SH-SY5Y (cell line): ENCODE measurements around the gene RNF222.

Experiments
- GATA2 ChIP-seq: IDR thresholded peaks from 2 replicates; pipeline ENCODE4 v1.6.1; 2011; ENCODE audit warnings: mild to moderate bottlenecking, low read depth, low read length
- GATA3 ChIP-seq: IDR thresholded peaks from 2 replicates; pipeline ENCODE4 v1.6.1; 2011; ENCODE audit warnings: low read depth, mild to moderate bottlenecking, low read length, moderate library complexity

GRCh38 chr17:8366231-8366630 is 31.4 kb downstream of the RNF222 start:
- TF ChIP-seq GATA2, result no peak
- TF ChIP-seq GATA3, result no peak
